Body of pancreas (tissue), 4 donors: Measurements from ENCODE around the gene ASB2.

ENCODE experiments used
- POLR2A ChIP-seq, 3 donors: fragments of 450-650 bp; IDR thresholded peaks; one replicate each; pipeline ENCODE4 v1.6.1; 2016; ENCODE audit warnings: antibody characterized with exemption in 3 of 3, mild to moderate bottlenecking in 2 of 3
- TF ChIP-seq, protein P1 (sequence below), 7 experiments: fragments of 450-650 bp in 4 of 7; fragments of 200-600 bp in 3 of 7; sonication (generic) in 3 of 7; IDR thresholded peaks; one replicate each; pipeline ENCODE4 v1.5.1; 2016 to 2019; ENCODE audit warnings: antibody characterized with exemption in 7 of 7

DNA sequence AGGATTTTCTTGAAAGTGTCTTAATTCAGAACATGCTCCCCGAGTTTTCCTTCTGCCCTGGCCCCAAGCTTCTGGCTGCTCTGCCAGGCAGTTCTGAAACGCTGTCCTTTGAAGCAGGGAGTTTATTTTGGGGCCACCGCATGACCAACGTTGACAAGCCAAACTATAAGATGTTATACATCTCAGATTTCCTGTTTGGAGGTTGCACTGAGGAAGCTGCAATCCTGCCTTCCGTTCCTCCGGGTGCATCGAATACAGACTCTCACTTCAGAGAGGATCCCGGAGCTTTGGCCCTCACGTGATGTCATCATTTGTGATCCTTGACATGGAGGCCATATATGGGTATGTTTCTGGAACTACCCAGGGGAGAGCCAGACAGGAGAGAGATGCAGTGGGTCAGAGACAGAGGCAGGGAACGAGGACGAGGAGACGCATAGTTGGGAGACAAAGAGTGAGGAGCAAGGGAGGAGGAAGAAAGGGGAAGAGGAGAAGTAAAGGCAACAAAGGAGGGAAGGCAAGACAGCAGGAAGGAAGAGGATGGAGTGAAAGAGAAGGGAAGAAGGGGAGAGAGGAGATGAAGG lies at the start of gene ASB2:
- TF ChIP-seq, protein P1, sequence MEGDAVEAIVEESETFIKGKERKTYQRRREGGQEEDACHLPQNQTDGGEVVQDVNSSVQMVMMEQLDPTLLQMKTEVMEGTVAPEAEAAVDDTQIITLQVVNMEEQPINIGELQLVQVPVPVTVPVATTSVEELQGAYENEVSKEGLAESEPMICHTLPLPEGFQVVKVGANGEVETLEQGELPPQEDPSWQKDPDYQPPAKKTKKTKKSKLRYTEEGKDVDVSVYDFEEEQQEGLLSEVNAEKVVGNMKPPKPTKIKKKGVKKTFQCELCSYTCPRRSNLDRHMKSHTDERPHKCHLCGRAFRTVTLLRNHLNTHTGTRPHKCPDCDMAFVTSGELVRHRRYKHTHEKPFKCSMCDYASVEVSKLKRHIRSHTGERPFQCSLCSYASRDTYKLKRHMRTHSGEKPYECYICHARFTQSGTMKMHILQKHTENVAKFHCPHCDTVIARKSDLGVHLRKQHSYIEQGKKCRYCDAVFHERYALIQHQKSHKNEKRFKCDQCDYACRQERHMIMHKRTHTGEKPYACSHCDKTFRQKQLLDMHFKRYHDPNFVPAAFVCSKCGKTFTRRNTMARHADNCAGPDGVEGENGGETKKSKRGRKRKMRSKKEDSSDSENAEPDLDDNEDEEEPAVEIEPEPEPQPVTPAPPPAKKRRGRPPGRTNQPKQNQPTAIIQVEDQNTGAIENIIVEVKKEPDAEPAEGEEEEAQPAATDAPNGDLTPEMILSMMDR (IDR thresholded peaks at IDR 0.05), result no peak
- no peak for TF ChIP-seq POLR2A (IDR thresholded peaks at IDR 0.05)
